SIG-M5 (cell line): Measurements from ENCODE around the gene FOXK2.
"Not testable (repeated sequence)": the region's sequence is repeated elsewhere in the genome, so short reads cannot be mapped to it uniquely, and the experiment has no call there.

ENCODE experiments used
- DNase-seq: peaks from one replicate; lab custom pipeline; 2025; lab: John Stamatoyannopoulos, UW

Gene FOXK2

DNA sequence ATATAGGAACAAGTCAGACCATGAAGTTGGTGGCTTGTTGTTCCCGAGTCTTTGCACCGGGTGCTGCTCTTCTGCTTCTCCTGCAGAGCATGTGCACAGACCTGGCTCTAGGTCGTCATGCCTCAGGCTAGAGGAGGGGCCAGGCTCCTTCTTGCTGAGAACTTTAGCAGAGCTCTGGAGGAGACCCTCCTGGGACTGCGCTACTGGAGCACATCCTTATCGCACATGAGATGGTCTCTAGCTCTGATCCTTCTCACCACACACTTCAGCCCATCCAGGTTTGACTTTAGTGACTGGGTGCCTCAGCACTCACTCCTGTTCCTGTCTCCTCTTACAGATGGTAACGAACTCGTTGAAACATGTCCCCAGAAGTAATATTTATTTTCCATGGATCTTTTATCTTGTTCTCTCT lies 14.9 kb downstream of the FOXK2 start:
- no peak for DNase-seq

GRCh38 chr17:82536512-82537201 lies 17.1 kb downstream of the FOXK2 start:
- no peak for DNase-seq

- DNase-seq = not testable (repeated sequence)
Observed at GRCh38 chr17:82537228-82537627, 17.7 kb downstream of the FOXK2 start.

DNA sequence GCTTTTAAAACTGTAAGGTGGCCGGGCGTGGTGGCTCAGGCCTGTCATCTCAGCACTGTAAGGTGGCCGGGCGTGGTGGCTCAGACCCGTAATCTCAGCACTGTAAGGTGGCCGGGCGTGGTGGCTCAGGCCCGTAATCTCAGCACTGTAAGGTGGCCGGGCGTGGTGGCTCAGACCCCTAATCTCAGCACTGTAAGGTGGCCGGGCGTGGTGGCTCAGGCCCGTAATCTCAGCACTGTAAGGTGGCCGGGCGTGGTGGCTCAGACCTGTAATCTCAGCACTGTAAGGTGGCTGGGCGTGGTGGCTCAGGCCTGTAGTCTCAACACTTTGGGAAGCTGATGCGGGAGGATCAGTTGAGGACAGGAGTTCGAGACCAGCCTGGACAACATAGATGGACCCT lies 19.5 kb downstream of the FOXK2 start:
- not testable (repeated sequence) for DNase-seq

- no peak for DNase-seq
Observed at GRCh38 chr17:82542439-82542838, 22.9 kb downstream of the FOXK2 start.

DNA sequence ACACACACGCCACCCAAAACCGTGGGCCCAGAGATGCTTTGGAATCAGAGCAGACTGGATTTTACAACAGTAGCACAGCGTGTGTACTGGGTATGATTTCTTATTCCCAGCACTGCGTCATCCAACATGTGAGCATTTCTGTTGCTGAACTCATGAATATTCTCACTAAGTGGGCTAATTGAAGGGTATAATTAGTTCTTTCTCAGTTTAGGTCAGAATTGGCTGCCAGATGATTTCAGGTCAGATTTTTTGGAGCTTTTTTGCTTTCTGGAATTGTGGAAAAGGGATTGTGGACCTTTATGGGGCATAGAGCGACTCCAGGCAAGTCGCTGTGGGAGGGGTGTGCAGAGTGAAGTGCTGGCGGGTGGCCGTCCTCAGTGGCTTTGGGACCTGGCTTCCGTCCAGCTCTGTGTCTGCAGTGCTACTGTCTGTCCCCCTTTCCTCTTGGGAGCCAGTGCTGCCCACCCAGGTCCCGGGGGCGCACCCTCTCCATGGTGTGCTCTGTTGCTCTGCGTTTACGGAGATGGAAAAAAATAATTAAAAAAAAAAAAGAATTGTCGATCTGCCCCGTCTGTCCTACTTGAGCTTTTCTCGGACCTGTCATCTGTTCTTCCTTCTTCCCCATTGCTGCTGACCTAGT lies 25.0 kb downstream of the FOXK2 start:
- no peak for DNase-seq

DNA sequence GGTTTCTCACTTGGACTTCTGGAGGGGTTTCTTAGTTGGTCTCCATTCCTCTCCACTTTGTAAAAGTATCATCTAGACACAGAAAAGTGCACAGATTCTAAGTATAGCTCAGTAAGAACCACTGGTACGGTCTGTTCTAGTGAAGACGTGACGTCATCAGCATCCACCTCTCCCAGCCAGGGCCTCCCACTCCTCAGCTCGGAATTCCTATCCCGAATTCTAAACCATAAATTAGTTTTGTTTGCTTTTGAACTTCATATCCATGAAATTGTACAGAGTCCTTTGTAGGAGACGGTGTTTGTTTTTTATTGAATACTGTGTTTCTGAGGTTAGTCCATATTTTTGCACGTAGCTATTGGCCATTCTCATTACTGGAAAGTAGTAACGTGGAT lies 25.5 kb downstream of the FOXK2 start:
- DNase-seq = no peak

DNA sequence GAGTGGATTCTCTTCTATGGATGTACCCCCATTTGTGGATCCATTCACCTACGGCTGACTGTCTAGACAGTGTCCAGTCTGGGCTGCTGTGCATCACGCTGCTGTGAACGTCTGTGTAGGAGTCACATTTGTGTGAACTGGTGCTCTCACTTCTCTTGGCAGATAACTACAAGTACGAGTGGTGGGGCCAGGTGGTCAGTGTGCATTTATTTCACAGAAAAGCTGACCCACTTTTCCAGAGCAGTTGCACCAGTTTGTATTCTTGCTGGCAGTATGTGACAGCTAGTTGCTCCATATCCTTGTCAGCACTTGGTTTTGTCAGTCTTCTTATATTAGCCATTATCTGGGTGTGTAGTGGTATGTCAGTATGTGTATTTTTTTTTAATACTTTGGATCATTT lies 28.4 kb downstream of the FOXK2 start:
- no peak for DNase-seq

DNA sequence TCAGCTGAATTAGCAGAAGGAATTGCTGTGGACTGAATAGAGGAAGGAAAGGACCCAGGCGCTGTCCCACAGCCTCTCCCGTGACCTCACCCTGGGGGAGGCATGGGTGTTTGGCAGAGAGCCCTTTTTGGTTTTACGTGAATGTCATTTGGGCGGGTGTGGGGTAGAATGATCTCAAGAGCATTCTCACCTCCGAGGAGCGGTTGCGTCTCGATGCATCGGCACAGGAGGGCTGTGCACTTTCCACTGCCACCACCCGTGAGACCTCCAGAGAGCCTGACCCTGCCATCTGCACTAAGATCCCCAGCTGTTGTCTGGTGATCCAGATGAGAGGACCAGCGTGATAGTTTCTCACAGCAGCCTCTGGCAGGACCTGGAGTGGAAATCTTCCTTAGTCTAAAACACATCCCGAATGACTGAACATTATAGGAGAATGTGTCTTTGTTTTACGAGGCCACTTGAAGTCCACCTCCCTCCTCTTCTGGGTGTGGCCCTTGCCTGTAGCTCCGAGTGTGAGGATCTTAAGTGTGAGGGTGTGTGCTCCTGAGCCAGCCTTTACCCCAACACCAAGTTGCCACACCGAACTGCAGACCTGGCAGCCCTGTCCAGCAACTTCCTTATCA lies 29.3 kb downstream of the FOXK2 start:
- DNase-seq = no peak

GRCh38 chr17:82551779-82552457 lies 32.4 kb downstream of the FOXK2 start:
- no peak for DNase-seq

GRCh38 chr17:82552580-82552979 lies 33.0 kb downstream of the FOXK2 start:
- no peak for DNase-seq

GRCh38 chr17:82553210-82553930 lies 33.8 kb downstream of the FOXK2 start:
- no peak for DNase-seq

- not testable (repeated sequence) for DNase-seq
Observed at GRCh38 chr17:82557510-82557909, 38.0 kb downstream of the FOXK2 start.

GRCh38 chr17:82559566-82560251 lies 40.2 kb downstream of the FOXK2 start:
- DNase-seq = no peak

- DNase-seq = no peak
Observed at GRCh38 chr17:82560252-82560642, 40.7 kb downstream of the FOXK2 start.

DNA sequence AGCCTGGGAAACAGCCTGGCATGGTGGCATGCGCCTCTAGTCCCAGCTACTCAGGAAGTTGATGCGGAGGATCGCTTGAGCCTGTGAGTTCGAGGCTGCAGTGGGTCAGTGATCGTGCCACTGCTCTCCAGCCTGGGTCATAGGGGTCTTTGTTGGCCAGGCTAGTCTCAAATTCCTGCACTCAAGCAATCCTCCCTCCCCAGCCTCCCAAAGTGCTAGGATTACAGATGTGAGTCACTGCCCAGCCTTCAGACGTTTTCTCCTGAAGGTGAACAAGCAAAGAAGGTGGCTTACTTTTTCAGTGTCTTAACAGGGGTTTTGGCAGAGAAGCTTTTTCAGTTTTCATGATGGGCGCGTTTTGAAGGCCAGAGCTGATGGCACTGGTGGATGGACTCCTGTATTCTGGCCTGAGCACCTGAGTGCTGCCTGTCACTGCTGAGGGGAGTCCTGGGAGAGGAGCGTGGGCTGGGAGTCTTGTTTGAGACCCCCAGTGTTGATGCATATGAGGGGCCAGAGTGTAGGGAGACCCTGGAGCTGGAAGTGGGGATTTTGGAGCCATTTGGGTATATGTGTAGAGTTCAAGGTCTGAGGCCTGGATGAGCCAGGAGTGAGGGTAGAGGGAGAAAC lies 41.4 kb downstream of the FOXK2 start:
- no peak for DNase-seq

- DNase-seq = no peak
Observed at GRCh38 chr17:82561429-82562035, 42.0 kb downstream of the FOXK2 start.

DNA sequence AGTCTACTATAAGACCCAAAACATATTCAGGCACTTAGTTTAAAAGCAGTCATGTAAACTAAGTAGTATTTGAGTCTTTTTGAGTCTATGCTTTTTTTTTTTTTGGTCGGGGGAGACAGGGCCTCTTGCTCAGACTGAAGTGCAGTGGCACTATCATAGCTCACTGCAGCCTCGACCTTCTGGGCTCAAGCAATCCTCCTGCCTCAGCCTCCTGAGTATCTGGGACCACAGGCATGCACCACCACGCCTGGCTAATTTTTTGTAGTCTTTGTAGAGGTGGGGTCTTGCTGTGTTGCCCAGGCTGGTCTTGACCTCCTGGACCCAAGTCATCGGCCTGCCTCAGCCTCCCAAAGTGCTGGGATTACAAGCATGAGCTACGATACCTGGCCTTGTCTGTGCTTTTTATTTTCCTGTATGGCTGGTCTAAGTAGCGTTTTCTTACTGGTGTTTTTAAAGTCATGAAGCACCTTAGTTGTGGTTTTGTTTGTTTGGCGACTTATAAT lies 43.2 kb downstream of the FOXK2 start:
- not testable (repeated sequence) for DNase-seq

DNA sequence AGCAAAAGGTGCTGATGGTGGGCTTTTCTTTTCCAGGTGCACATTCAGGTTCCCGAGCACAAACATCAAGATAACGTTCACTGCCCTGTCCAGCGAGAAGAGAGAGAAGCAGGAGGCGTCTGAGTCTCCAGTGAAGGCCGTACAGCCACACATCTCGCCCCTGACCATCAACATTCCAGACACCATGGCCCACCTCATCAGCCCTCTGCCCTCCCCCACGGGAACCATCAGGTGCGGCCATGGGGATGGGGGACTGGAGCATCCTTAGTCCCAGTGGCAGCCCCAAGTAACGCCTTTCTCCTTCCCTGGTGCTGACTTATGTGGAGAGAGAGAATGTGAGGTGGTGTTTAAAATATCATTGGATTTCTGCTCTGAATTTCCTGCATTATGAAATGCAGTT lies 43.8 kb downstream of the FOXK2 start:
- no peak for DNase-seq

DNA sequence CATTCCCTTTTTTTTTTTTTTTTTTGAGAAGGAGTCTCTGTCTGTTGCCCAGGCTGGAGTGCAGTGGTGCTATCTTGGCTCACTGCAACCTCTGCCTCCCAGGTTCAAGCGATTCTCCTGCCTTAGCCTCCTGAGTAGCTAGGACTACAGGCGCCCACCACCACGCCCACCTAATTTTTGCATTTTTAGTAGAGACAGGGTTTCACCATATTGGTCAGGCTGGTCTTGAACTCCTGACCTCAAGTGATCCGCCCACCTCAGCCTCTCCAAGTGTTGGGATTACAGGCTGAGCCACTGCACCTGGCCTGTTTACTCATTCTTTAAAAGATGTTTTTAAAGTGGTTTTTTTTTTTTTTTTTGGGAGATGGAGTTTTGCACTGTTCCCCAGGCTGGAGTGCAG lies 44.2 kb downstream of the FOXK2 start:
- not testable (repeated sequence) for DNase-seq
